ENCODE data around the gene PCDH1. TPM values are rescaled to one million over a fixed set of nuclear protein-coding genes. Genes with fewer than 3 reads are reported as not detected.

Gene PCDH1
- total and polyA plus RNA-seq, 2 of the 8 experiments (the other 6 are each of a cell fraction or from before 2014, with no cell fraction given), result 101 to 102 TPM

GRCh38 chr5:141845371-141845851 is 32.8 kb downstream of the PCDH1 start:
- Histone ChIP-seq H4K5ac (ENCODE audit: insufficient read length, low read depth, low read length) (peak overlapping the region; percentile 61), H3K27me3 (replicated peaks in 1 of 4; ENCODE audit: control insufficient read depth in 3 of 4, extremely low read depth in 1 of 4, insufficient read depth in 3 of 4, low read length in 3 of 4) (no peaks in the 10 kb centered on the region), H2BK5ac (ENCODE audit: low read depth, low read length) (peak overlapping the region; percentile 99), H3K4ac (replicated peaks; ENCODE audit: insufficient read length, low read depth, low read length) (no peak overlapping the region), H2AK5ac (ENCODE audit: low read depth, low read length) (peak overlapping the region; percentile 99), H4K8ac (ENCODE audit: extremely low read depth, insufficient read depth, low read length) (no peak overlapping the region), H4K91ac (replicated peaks; ENCODE audit: insufficient read length, low read length) (peak overlapping the region; percentile 61), H3K14ac (ENCODE audit: insufficient read length) (no peak overlapping the region), H2BK12ac (ENCODE audit: low read depth, low read length) (peak overlapping the region; percentile 99), H3K18ac (ENCODE audit: extremely low read depth, low read length) (peak overlapping the region; percentile 91), H3K4me3 (ENCODE audit: extremely low read depth in 1 of 4, insufficient read depth in 2 of 4, low read depth in 3 of 4, low read length in 4 of 4) (peak overlapping the region in 1 of 4 experiments; percentile 20; a peak in 1 of 8 replicates), H2BK120ac (replicated peaks; ENCODE audit: low read depth, low read length) (peak overlapping the region; percentile 0), H3K79me2 (ENCODE audit: control insufficient read depth in 1 of 2, insufficient read depth in 2 of 2, low read length in 2 of 2) (peaks cover 0 to 8% of the 10 kb centered on the region in 2 experiments; a peak in 1 of 4 replicates), H2BK15ac (ENCODE audit: low read length) (peak overlapping the region; percentile 99), H3K23me2 (ENCODE audit: low read depth, low read length) (peaks cover 8% of the 10 kb centered on the region; the same call in 1 of the 2 replicates), H3K9ac (replicated peaks in 1 of 4; ENCODE audit: extremely low read depth in 1 of 4, low read depth in 3 of 4, low read length in 3 of 4) (no peak overlapping the region), H3K4me1 (replicated peaks in 1 of 4; ENCODE audit: control insufficient read depth in 3 of 4, insufficient read depth in 4 of 4, low read length in 3 of 4) (peaks cover 36 to 74% (median 58%) of the 10 kb centered on the region in 4 experiments), H3K56ac (replicated peaks; ENCODE audit: insufficient read length, low read depth, low read length) (no peak overlapping the region), H3K23ac (ENCODE audit: insufficient read length) (no peak overlapping the region), H3K9me3 (ENCODE audit: insufficient read depth in 2 of 2, low read depth in 1 of 2, low read length in 1 of 2) (no peaks in the 10 kb centered on the region), H3K4me2 (ENCODE audit: insufficient read depth in 1 of 2, low read depth in 2 of 2, low read length in 2 of 2) (peak overlapping the region; percentile 9 to 58), H3K79me1 (ENCODE audit: low read depth, low read length) (no peaks in the 10 kb centered on the region; the same call in 1 of the 2 replicates), H2BK20ac (ENCODE audit: low read length) (peak overlapping the region; percentile 99), H2AFZ (ENCODE audit: low read length) (no peak overlapping the region), H3K27ac (ENCODE audit: low read depth, low read length) (no peak overlapping the region), H4K20me1 (replicated peaks in 1 of 2; ENCODE audit: control insufficient read depth in 1 of 2, insufficient read depth in 2 of 2, low read length in 2 of 2) (no peaks in the 10 kb centered on the region), H3K36me3 (ENCODE audit: control insufficient read depth in 2 of 4, insufficient read depth in 4 of 4, low read length in 3 of 4) (no peaks in the 10 kb centered on the region)
- DNase-seq (ENCODE audit: low read depth in 1 of 2, low spot score in 2 of 2), result no peak
- CTCF ChIA-PET (ENCODE audit: partially characterized antibody), result interaction anchor here (0.5 to 17.3 kb wide), 22 partner anchors 10 to 154 kb away, joined by 3 to 273 read pairs (median 6); partner anchors contain the start of gene PCDH1
- FAIRE-seq, result no peak
- 26% methylated on average over 3 of the region's 7 CpGs; no CpG with 5 or more reads in 1 of the 2 experiments for WGBS, 2 experiments (ENCODE audit: extremely low coverage in 1 of 2, insufficient coverage in 1 of 2, insufficient read length in 1 of 2, insufficient replicate concordance in 2 of 2, low coverage in 1 of 2, low lambda C conversion rate in 2 of 2, missing lambda C conversion rate in 1 of 2)
- POLR2A ChIA-PET (ENCODE audit: partially characterized antibody), result interaction anchor here (1.0 to 10.7 kb wide), 10 partner anchors 10 to 88 kb away, joined by 3 to 173 read pairs (median 6); partner anchors contain the start of gene PCDH1
- TF ChIP-seq RXRA (IDR thresholded peaks at IDR 0.05; ENCODE audit: insufficient read depth, low read depth, low read length), result no peak
- peak; percentile 34; the same call in 1 of the 2 replicates for TF ChIP-seq CREB1 (IDR thresholded peaks at IDR 0.05)
- peak; percentile 12; the same call in 1 of the 2 replicates for TF ChIP-seq POLR2AphosphoS5 (IDR thresholded peaks at IDR 0.05; ENCODE audit: low read depth, low read length)
- TF ChIP-seq RAD21 (IDR thresholded peaks at IDR 0.05 in 1 of 2, conservative IDR thresholded peaks at IDR 0.05 in 1 of 2; ENCODE audit: low read depth in 2 of 2, low read length in 2 of 2), result peak; percentile 42 to 52
- TF ChIP-seq SIRT6 (IDR thresholded peaks at IDR 0.05; ENCODE audit: low read length), result no peak
- TF ChIP-seq CTCF (IDR thresholded peaks at IDR 0.05; ENCODE audit: control extremely low read depth in 1 of 3, insufficient read depth in 1 of 3, low read depth in 1 of 3, low read length in 3 of 3), result peak in 2 of 3 experiments; percentile 50 to 64; a peak in 3 of 4 replicates
- no peak for TF ChIP-seq KDM1A (IDR thresholded peaks at IDR 0.05; ENCODE audit: borderline replicate concordance, low read length)
- TF ChIP-seq ATF3 (IDR thresholded peaks at IDR 0.05; ENCODE audit: insufficient read depth, low read depth, low read length), result no peak
- TF ChIP-seq SP1 (IDR thresholded peaks at IDR 0.05; ENCODE audit: low read depth, low read length), result no peak
- no peak for TF ChIP-seq SP2 (IDR thresholded peaks at IDR 0.05; ENCODE audit: low read length)

Data from H1 (cell line).